ENCODE measurements around the gene JARID2.

The JARID2 gene

DNA sequence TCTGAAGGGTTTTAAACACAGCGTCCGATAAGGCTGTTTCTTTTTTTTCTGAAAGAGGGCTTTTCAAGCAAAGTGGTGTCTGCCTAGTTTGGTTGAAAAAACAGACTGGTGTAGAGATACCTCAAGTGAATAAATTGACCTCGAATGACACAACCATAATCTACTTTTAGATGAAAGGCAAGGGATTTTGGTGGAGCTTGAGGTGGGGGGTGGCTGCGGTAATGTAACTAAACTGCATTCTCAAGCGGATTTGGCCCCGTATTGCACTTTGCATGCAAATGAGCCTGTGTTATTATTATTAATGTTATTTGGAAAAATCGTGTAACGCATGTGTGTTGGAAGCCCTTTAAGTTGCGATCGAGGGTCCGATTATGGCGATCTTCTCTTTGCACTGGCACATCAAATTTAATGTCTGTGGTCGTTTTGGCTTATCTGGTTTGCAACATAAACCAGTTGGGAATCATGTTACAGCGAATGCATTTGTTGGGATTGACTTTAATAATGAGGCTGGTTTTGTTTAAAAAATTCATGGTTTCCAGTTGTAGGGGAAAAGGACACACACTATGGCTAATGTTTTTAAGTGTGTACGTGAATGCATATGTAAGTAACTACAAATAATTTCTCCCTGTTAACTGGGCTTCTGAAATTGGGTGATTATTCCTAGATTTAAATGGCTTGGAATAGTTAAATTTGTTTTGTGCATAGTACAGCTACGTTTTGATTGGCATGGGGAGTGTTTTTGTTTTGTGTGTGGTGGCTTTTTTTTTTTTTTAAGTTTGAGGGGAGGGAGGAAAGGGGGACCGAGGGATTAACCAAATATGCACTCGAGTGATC is 1.0 kb downstream of the JARID2 start:
- peak overlapping the region; percentile 95 to 96 for H3K27ac ChIP-seq (ENCODE audit: low read depth in 2 of 2, low read length in 2 of 2)
- peak overlapping the region; percentile 66 to 96 for H3K9ac ChIP-seq (ENCODE audit: low read depth in 1 of 2, low read length in 2 of 2)
- no peaks in the 10 kb centered on the region for H3K9me3 ChIP-seq (ENCODE audit: control insufficient read depth in 2 of 2, low read length in 2 of 2)
- H3K4me1 ChIP-seq (ENCODE audit: control insufficient read depth in 2 of 2, insufficient read depth in 2 of 2, low read length in 2 of 2) = peaks cover 21 to 33% of the 10 kb centered on the region in 2 donors
- peak overlapping the region; percentile 89 to 90 for H3K4me3 ChIP-seq (ENCODE audit: low read length in 2 of 2)
- H3K36me3 ChIP-seq (ENCODE audit: control insufficient read depth in 2 of 2, insufficient read depth in 2 of 2, low read length in 2 of 2) = no peaks in the 10 kb centered on the region
- no peaks in the 10 kb centered on the region for H3K27me3 ChIP-seq (ENCODE audit: control insufficient read depth in 2 of 2, insufficient read depth in 2 of 2, low read length in 2 of 2)

- Histone ChIP-seq H3K4me1 (ENCODE audit: control insufficient read depth in 2 of 2, insufficient read depth in 2 of 2, low read length in 2 of 2) (peaks cover 21 to 33% of the 10 kb centered on the region in 2 donors), H3K9ac (ENCODE audit: low read depth in 1 of 2, low read length in 2 of 2) (peak overlapping the region; percentile 66 to 96)
These were observed 1.9 kb downstream of the JARID2 start for GRCh38 chr6:15247500-15248450.

DNA sequence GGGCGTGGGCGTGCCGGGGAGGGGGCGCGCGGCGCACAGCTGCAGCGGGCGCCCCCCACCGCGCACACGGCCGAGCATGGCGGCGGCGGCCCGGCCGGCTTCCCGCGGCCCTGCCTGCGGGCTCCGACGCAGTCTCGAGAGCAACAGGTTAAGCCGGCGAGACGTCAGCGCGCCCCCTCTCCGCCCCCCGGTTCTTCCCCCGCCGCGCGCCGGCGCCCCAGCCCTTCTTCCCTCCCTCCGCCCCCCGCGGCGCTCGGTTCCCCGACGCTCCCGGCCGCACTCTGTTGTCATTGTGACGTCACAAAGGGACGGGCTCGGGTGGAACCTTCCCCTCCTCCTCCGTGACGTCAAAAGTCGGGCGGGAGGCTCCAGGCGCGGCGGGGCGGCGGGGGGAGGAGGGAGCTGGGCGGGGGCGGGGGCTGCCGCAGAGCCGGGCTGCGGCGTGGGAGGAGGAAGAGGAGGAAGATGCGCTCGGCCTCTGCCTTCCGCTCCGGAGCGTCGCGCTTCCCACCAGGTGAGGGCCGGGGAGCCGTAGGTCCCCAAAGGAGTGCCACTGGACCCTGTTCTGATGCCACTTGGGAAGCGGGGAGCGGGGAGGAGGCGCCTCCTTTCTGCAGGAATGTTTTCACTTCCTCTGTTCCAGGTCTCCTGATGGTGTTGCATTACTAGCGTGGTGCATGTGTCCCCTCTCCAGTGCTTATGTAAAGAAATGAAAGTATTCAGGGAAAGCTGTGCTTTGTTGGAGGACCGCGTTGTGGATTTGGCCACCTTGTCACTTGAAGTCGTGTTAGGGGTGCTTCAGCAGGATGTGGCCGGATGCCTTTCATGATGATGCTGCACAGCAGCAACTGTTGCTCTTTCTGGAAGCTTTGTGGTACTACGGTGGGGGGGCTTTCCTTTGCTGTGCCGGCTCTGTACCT is 2.8 kb downstream of the JARID2 start:
- Histone ChIP-seq H3K36me3 (ENCODE audit: control insufficient read depth in 2 of 2, insufficient read depth in 2 of 2, low read length in 2 of 2) (no peaks in the 10 kb centered on the region), H3K4me1 (ENCODE audit: control insufficient read depth in 2 of 2, insufficient read depth in 2 of 2, low read length in 2 of 2) (peaks cover 21 to 33% of the 10 kb centered on the region in 2 donors), H3K9me3 (ENCODE audit: control insufficient read depth in 2 of 2, low read length in 2 of 2) (no peaks in the 10 kb centered on the region), H3K27ac (ENCODE audit: low read depth in 2 of 2, low read length in 2 of 2) (peak overlapping the region; percentile 85), H3K27me3 (ENCODE audit: control insufficient read depth in 2 of 2, insufficient read depth in 2 of 2, low read length in 2 of 2) (no peaks in the 10 kb centered on the region), H3K4me3 (ENCODE audit: low read length in 2 of 2) (peak overlapping the region; percentile 80 to 89), H3K9ac (ENCODE audit: low read depth in 1 of 2, low read length in 2 of 2) (peak overlapping the region; percentile 60 to 79)

More at GRCh38 chr6:15247500-15248450, 1.9 kb downstream of the JARID2 start:
- H3K36me3 ChIP-seq (ENCODE audit: control insufficient read depth in 2 of 2, insufficient read depth in 2 of 2, low read length in 2 of 2) = no peaks in the 10 kb centered on the region
- H3K4me3 ChIP-seq (ENCODE audit: low read length in 2 of 2) = peak overlapping the region; percentile 89 to 90
- H3K27ac ChIP-seq (ENCODE audit: low read depth in 2 of 2, low read length in 2 of 2) = peak overlapping the region; percentile 86 to 91
- H3K27me3 ChIP-seq (ENCODE audit: control insufficient read depth in 2 of 2, insufficient read depth in 2 of 2, low read length in 2 of 2) = no peaks in the 10 kb centered on the region
- no peaks in the 10 kb centered on the region for H3K9me3 ChIP-seq (ENCODE audit: control insufficient read depth in 2 of 2, low read length in 2 of 2)

DNA sequence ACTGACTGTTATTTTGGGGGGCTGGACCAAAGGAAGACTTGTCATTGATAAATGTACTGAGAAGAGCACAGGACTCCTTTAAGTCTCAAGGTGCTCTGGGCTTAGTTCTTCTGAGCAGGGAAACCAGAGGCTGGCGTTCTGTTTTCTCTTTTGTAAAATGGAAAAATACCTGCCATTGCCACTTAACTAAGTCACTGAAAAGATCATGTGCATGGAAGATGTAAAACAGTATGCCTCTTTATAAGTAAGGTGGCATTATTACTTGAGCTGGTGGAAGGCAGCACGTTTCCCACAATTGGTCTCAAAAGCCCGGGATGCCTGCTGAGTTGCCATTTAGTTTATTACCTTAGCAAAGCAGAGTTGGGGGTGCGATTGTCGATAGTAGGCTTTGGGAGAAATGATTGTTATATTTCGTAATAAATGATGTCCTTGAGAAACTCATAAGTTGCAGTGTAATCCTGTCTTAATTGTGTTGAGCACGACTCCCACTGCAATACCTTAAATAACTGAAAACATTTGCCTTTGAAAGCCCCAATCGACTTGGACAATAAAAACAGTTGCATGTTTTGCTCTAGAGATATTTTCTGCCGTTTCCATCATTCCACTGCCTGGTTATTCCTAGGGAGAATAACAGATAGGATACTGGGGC is 3.6 kb downstream of the JARID2 start:
- Histone ChIP-seq H3K4me1 (ENCODE audit: control insufficient read depth in 2 of 2, insufficient read depth in 2 of 2, low read length in 2 of 2) (peaks cover 19 to 35% of the 10 kb centered on the region in 2 donors), H3K4me3 (ENCODE audit: low read length in 2 of 2) (peak overlapping the region; percentile 80 to 89), H3K27me3 (ENCODE audit: control insufficient read depth in 2 of 2, insufficient read depth in 2 of 2, low read length in 2 of 2) (no peaks in the 10 kb centered on the region), H3K9me3 (ENCODE audit: control insufficient read depth in 2 of 2, low read length in 2 of 2) (no peaks in the 10 kb centered on the region), H3K9ac (ENCODE audit: low read depth in 1 of 2, low read length in 2 of 2) (peak overlapping the region; percentile 60 to 79), H3K36me3 (ENCODE audit: control insufficient read depth in 2 of 2, insufficient read depth in 2 of 2, low read length in 2 of 2) (no peaks in the 10 kb centered on the region), H3K27ac (ENCODE audit: low read depth in 2 of 2, low read length in 2 of 2) (peak overlapping the region; percentile 85)

GRCh38 chr6:15250187-15251168 is 4.6 kb downstream of the JARID2 start:
- no peaks in the 10 kb centered on the region for H3K9me3 ChIP-seq (ENCODE audit: control insufficient read depth in 2 of 2, low read length in 2 of 2)
- H3K4me3 ChIP-seq (ENCODE audit: low read length in 2 of 2) = no peak overlapping the region
- H3K27me3 ChIP-seq (ENCODE audit: control insufficient read depth in 2 of 2, insufficient read depth in 2 of 2, low read length in 2 of 2) = no peaks in the 10 kb centered on the region
- no peak overlapping the region for H3K9ac ChIP-seq (ENCODE audit: low read depth in 1 of 2, low read length in 2 of 2)
- H3K27ac ChIP-seq (ENCODE audit: low read depth in 2 of 2, low read length in 2 of 2) = peak overlapping the region in 1 of 2 donors; percentile 20
- peaks cover 16 to 35% of the 10 kb centered on the region in 2 donors for H3K4me1 ChIP-seq (ENCODE audit: control insufficient read depth in 2 of 2, insufficient read depth in 2 of 2, low read length in 2 of 2)
- no peaks in the 10 kb centered on the region for H3K36me3 ChIP-seq (ENCODE audit: control insufficient read depth in 2 of 2, insufficient read depth in 2 of 2, low read length in 2 of 2)

DNA sequence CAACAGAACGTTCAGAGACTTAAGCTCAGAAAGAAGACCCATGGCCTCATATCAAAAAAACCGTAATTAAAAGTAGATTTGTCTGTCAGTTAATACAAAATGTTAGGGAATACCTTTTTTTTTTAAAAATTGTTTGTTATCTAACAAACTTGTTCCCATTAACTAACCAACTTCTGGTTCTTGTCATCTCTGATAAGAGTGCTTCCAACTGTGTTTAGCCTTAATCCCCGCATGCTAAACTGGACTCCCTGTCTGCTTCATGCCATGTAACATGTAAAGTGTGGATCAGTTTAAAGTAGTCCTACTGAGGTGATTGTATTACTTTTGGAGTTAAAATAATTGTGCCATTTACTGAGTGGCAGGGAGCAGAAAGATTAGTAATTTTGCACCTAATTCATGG is 6.3 kb downstream of the JARID2 start:
- no peaks in the 10 kb centered on the region for H3K9me3 ChIP-seq (ENCODE audit: control insufficient read depth in 2 of 2, low read length in 2 of 2)
- peaks cover 24 to 31% of the 10 kb centered on the region in 2 donors for H3K4me1 ChIP-seq (ENCODE audit: control insufficient read depth in 2 of 2, insufficient read depth in 2 of 2, low read length in 2 of 2)
- no peak overlapping the region for H3K4me3 ChIP-seq (ENCODE audit: low read length in 2 of 2)
- no peaks in the 10 kb centered on the region for H3K27me3 ChIP-seq (ENCODE audit: control insufficient read depth in 2 of 2, insufficient read depth in 2 of 2, low read length in 2 of 2)
- H3K27ac ChIP-seq (ENCODE audit: low read depth in 2 of 2, low read length in 2 of 2) = no peak overlapping the region
- no peak overlapping the region for H3K9ac ChIP-seq (ENCODE audit: low read depth in 1 of 2, low read length in 2 of 2)
- no peaks in the 10 kb centered on the region for H3K36me3 ChIP-seq (ENCODE audit: control insufficient read depth in 2 of 2, insufficient read depth in 2 of 2, low read length in 2 of 2)

DNA sequence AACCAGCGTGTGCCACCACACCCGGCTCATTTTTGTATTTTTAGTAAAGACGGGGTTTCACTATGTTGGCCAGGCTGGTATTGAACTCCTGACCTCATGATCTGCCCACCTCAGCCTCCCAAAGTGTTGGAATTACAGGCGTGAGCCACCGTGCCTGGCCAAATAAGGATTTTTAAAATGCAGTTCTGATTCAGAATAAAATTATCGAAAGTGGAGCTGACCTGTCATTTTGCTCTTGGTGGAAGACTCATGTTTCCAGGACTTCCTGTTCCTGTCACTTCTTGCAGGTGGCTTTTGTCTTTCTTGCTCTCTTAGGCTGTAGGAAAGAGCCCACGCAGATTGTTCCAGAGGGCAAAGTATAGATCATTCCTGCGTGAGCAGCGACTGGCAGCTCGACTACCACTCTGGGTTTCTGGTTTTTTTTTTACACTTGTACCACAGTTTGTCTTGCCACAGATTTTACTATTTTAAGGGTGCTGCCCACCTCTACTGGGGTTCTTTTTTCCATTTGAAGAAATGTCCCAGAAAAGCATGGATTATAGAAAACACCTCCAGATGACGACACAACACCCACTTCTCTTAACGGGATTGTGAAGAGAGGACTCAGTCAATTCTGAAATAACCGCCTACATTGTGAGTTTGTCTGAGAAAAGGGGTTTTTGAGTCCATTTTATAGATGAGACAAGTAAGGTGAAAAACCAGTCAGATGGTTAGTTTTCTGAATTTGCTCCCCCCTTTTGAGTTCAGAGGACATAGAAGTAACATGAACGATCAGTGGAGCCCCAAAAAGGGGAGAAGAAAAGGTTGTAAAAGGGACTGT is 7.5 kb downstream of the JARID2 start:
- H3K4me3 ChIP-seq (ENCODE audit: low read length in 2 of 2) = no peak overlapping the region
- no peaks in the 10 kb centered on the region for H3K9me3 ChIP-seq (ENCODE audit: control insufficient read depth in 2 of 2, low read length in 2 of 2)
- no peaks in the 10 kb centered on the region for H3K27me3 ChIP-seq (ENCODE audit: control insufficient read depth in 2 of 2, insufficient read depth in 2 of 2, low read length in 2 of 2)
- no peaks in the 10 kb centered on the region for H3K36me3 ChIP-seq (ENCODE audit: control insufficient read depth in 2 of 2, insufficient read depth in 2 of 2, low read length in 2 of 2)
- H3K27ac ChIP-seq (ENCODE audit: low read depth in 2 of 2, low read length in 2 of 2) = no peak overlapping the region
- H3K9ac ChIP-seq (ENCODE audit: low read depth in 1 of 2, low read length in 2 of 2) = no peak overlapping the region
- peaks cover 25 to 26% of the 10 kb centered on the region in 2 donors for H3K4me1 ChIP-seq (ENCODE audit: control insufficient read depth in 2 of 2, insufficient read depth in 2 of 2, low read length in 2 of 2)
